GM23338 (cell line): ENCODE results near the gene SERPINI1. TPM values are rescaled to one million over a fixed set of nuclear protein-coding genes. Genes with fewer than 3 reads are reported as not detected.

Experiments used
- ATAC-seq: fragments of 200-7000 bp; cut with Tn5 transposase; 3 replicates; pipeline ENCODE4 v1.9.1; 2020
- DNase-seq: peaks from one replicate; pipeline ENCODE4 v3.0.0-alpha.2; 2015; ENCODE audit warnings: low spot score
- H2AFZ ChIP-seq: fragments of 200-600 bp; sonication (generic); 2 replicates; pipeline ENCODE4 v1.8.0; 2016; ENCODE audit warnings: antibody characterized with exemption, mild to moderate bottlenecking, moderate library complexity
- H3F3A ChIP-seq: fragments of 200-600 bp; sonication (generic); replicated peaks from 2 replicates; pipeline ENCODE4 v1.8.0; 2017; ENCODE audit warnings: antibody characterized with exemption, mixed run types, low read depth
- H3K27ac ChIP-seq: fragments of 200-600 bp; sonication (generic); 2 replicates; pipeline ENCODE4 v1.6.1; 2016; ENCODE audit warnings: low read depth
- H3K27me3 ChIP-seq: fragments of 200-600 bp; sonication (generic); 2 replicates; pipeline ENCODE4 v1.8.0; 2016; ENCODE audit warnings: mild to moderate bottlenecking, mixed run types, moderate library complexity; ENCODE audit not compliant: insufficient read depth
- H3K36me3 ChIP-seq: fragments of 200-600 bp; sonication (generic); 2 replicates; pipeline ENCODE4 v1.8.0; 2016; ENCODE audit warnings: mild to moderate bottlenecking; ENCODE audit not compliant: insufficient read depth
- H3K4me1 ChIP-seq: fragments of 200-600 bp; sonication (generic); 2 replicates; pipeline ENCODE4 v1.8.0; 2016; ENCODE audit warnings: mild to moderate bottlenecking, moderate library complexity; ENCODE audit not compliant: insufficient read depth
- H3K4me2 ChIP-seq: fragments of 200-600 bp; sonication (generic); 2 replicates; pipeline ENCODE4 v1.7.1; 2017; ENCODE audit warnings: mixed run types
- H3K4me3 ChIP-seq: fragments of 200-600 bp; sonication (generic); 2 replicates; pipeline ENCODE4 v1.6.1; 2016; ENCODE audit warnings: mixed run types
- H3K79me2 ChIP-seq: fragments of 200-600 bp; sonication (generic); replicated peaks from 2 replicates; pipeline ENCODE4 v1.8.0; 2017; ENCODE audit warnings: mild to moderate bottlenecking; ENCODE audit not compliant: insufficient read depth
- H3K9me2 ChIP-seq: fragments of 200-600 bp; sonication (generic); 2 replicates; pipeline ENCODE4 v1.8.0; 2017; ENCODE audit not compliant: insufficient read depth
- H4K20me1 ChIP-seq: fragments of 200-600 bp; sonication (generic); replicated peaks from 2 replicates; pipeline ENCODE4 v1.8.0; 2017; ENCODE audit warnings: mild to moderate bottlenecking; ENCODE audit not compliant: insufficient read depth
- H3K27ac Mint-ChIP-seq: 2 replicates; pipeline ENCODE4 v1.8.0; 2020; ENCODE audit warnings: inconsistent platforms, mild to moderate bottlenecking, moderate library complexity, mixed read lengths
- H3K27me3 Mint-ChIP-seq: 3 replicates; pipeline ENCODE4 v1.8.0; 2022; ENCODE audit warnings: low read depth, mild to moderate bottlenecking, moderate library complexity, mixed read lengths, inconsistent platforms; ENCODE audit not compliant: insufficient read depth, poor library complexity
- H3K36me3 Mint-ChIP-seq: 3 replicates; pipeline ENCODE4 v1.8.0; 2021; ENCODE audit warnings: low read depth, mild to moderate bottlenecking, inconsistent platforms, moderate library complexity, mixed read lengths
- H3K4me1 Mint-ChIP-seq: 3 replicates; pipeline ENCODE4 v1.8.0; 2020; ENCODE audit warnings: mild to moderate bottlenecking, inconsistent platforms, mixed read lengths
- H3K4me3 Mint-ChIP-seq: 3 replicates; pipeline ENCODE4 v1.8.0; 2021; ENCODE audit warnings: moderate library complexity, mild to moderate bottlenecking, inconsistent platforms, mixed read lengths
- H3K9me3 Mint-ChIP-seq: 3 replicates; pipeline ENCODE4 v1.8.0; 2020; ENCODE audit warnings: moderate library complexity, mild to moderate bottlenecking, inconsistent platforms, mixed read lengths
- CREB1 ChIP-seq: fragments of 250-450 bp; sonication (Bioruptor Pico); IDR thresholded peaks from 2 replicates; pipeline ENCODE4 v1.5.0; 2020; ENCODE audit warnings: low read depth, mild to moderate bottlenecking, moderate library complexity
- ETS1 ChIP-seq: IDR thresholded peaks from 2 replicates; pipeline ENCODE4 v1.6.1; 2016; ENCODE audit warnings: antibody characterized with exemption
- NANOG ChIP-seq: IDR thresholded peaks from 2 replicates; pipeline ENCODE4 v1.6.1; 2016; ENCODE audit warnings: antibody characterized with exemption, borderline replicate concordance
- POLR2AphosphoS5 ChIP-seq: IDR thresholded peaks from 2 replicates; pipeline ENCODE4 v1.6.1; 2016; ENCODE audit warnings: antibody characterized with exemption, low read depth
- REST ChIP-seq: IDR thresholded peaks from one replicate; pipeline ENCODE4 v1.6.1; 2018; ENCODE audit warnings: antibody characterized with exemption; ENCODE audit not compliant: unreplicated experiment
- STAT1 ChIP-seq: IDR thresholded peaks from one replicate; pipeline ENCODE4 v1.6.1; 2016; ENCODE audit warnings: antibody characterized with exemption; ENCODE audit not compliant: unreplicated experiment
- ZNF114 ChIP-seq: fragments of 250-450 bp; sonication (Bioruptor Pico); IDR thresholded peaks from 2 replicates; pipeline ENCODE4 v1.5.0; 2020; ENCODE audit warnings: mild to moderate bottlenecking, moderate library complexity
- ZNF331 ChIP-seq: fragments of 250-450 bp; sonication (Bioruptor Pico); IDR thresholded peaks from 2 replicates; pipeline ENCODE4 v1.5.0; 2020; ENCODE audit warnings: low read depth, mild to moderate bottlenecking, moderate library complexity
- ZNF462 ChIP-seq: fragments of 250-450 bp; sonication (Bioruptor Pico); IDR thresholded peaks from 2 replicates; pipeline ENCODE4 v1.5.0; 2020; ENCODE audit warnings: mild to moderate bottlenecking, moderate library complexity
- polyA plus RNA-seq: library from polyadenylated mRNA; unstranded; fragments of >200 nt; fragmentation: Nextera tagmentation; extraction: Ambion mirVana; gene quantifications from 2 replicates; pipeline ENCODE4 v1.2.1, GENCODE V29; 2016
- total RNA-seq: library from RNA; depleted of rRNA; stranded (reverse); fragments of >200 nt; shearing (Covaris generic); gene quantifications from 2 replicates; pipeline ENCODE4 v1.2.3, GENCODE V29; 2014

The SERPINI1 gene
- total and polyA plus RNA-seq, 2 experiments from 2014 or later: 9.2 to 26.6 TPM

- Histone ChIP-seq H3K4me3 (no peak overlapping the region), H4K20me1 (no peaks in the 10 kb centered on the region), H3F3A (no peaks in the 10 kb centered on the region), H3K4me1 (no peaks in the 10 kb centered on the region), H3K27ac (no peak overlapping the region), H3K27me3 (no peaks in the 10 kb centered on the region), H3K36me3 (no peaks in the 10 kb centered on the region), H3K4me2 (no peak overlapping the region), H3K9me2 (peaks cover 7% of the 10 kb centered on the region; the same call in 1 of the 2 replicates), H2AFZ (no peak overlapping the region), H3K79me2 (peaks cover 83% of the 10 kb centered on the region)
- no peak for TF ChIP-seq ZNF462 (CRISPR knock-in tag)
- no peak for TF ChIP-seq ETS1
- no peak for TF ChIP-seq POLR2AphosphoS5
- no peak for TF ChIP-seq NANOG
- H3K27ac Mint-ChIP-seq: no peak overlapping the region
- H3K4me1 Mint-ChIP-seq: peaks cover 22% of the 10 kb centered on the region
- DNase-seq (no peak), ATAC-seq (no peak)
- H3K4me3 Mint-ChIP-seq: no peak overlapping the region
- H3K9me3 Mint-ChIP-seq: no peaks in the 10 kb centered on the region
- H3K27me3 Mint-ChIP-seq: no peaks in the 10 kb centered on the region
- H3K36me3 Mint-ChIP-seq: peaks cover 41% of the 10 kb centered on the region
These were observed 25.8 kb upstream of the SERPINI1 start for GRCh38 chr3:167709690-167710089.

- no peak for ATAC-seq
- no peaks in the 10 kb centered on the region for H4K20me1 ChIP-seq
- H2AFZ ChIP-seq: no peak overlapping the region
- peaks cover 41% of the 10 kb centered on the region for H3K36me3 Mint-ChIP-seq
- H3K79me2 ChIP-seq: peaks cover 85% of the 10 kb centered on the region
- H3K4me3 ChIP-seq: no peak overlapping the region
- H3K9me3 Mint-ChIP-seq: no peaks in the 10 kb centered on the region
- H3K27ac Mint-ChIP-seq: peak overlapping the region; percentile 8; the same call in 1 of the 2 replicates
- no peak overlapping the region for H3K4me2 ChIP-seq
- no peak overlapping the region for H3K4me3 Mint-ChIP-seq
- no peaks in the 10 kb centered on the region for H3K27me3 Mint-ChIP-seq
- no peaks in the 10 kb centered on the region for H3K4me1 ChIP-seq
- H3K4me1 Mint-ChIP-seq: peaks cover 22% of the 10 kb centered on the region
- peaks cover 7% of the 10 kb centered on the region; the same call in 1 of the 2 replicates for H3K9me2 ChIP-seq
- no peaks in the 10 kb centered on the region for H3F3A ChIP-seq
- no peak for DNase-seq
- H3K27me3 ChIP-seq: no peaks in the 10 kb centered on the region
- no peaks in the 10 kb centered on the region for H3K36me3 ChIP-seq
- H3K27ac ChIP-seq: no peak overlapping the region
- TF ChIP-seq REST: no peak
- no peak for TF ChIP-seq STAT1
- no peak for TF ChIP-seq ETS1
- TF ChIP-seq ZNF114 (CRISPR knock-in tag): no peak
- no peak for TF ChIP-seq CREB1 (CRISPR knock-in tag)
- no peak for TF ChIP-seq POLR2AphosphoS5
- no peak for TF ChIP-seq ZNF331 (CRISPR knock-in tag)
These were observed 25.0 kb upstream of the SERPINI1 start for GRCh38 chr3:167710552-167710951.
